Stimulated activated CD8-positive, alpha-beta memory T cell treated with anti-CD3 and anti-CD28 coated beads, Interleukin-4, amount 100 ng/mL, for 1 hour (primary cell): ENCODE data around the gene TSPAN11.

Experiments used
- DNase-seq, 2 donors: peaks; one replicate each; pipeline ENCODE4 v3.0.0-alpha.2; 2020; ENCODE audit warnings: low read depth in 2 of 2, low spot score in 1 of 2

The TSPAN11 gene

DNA sequence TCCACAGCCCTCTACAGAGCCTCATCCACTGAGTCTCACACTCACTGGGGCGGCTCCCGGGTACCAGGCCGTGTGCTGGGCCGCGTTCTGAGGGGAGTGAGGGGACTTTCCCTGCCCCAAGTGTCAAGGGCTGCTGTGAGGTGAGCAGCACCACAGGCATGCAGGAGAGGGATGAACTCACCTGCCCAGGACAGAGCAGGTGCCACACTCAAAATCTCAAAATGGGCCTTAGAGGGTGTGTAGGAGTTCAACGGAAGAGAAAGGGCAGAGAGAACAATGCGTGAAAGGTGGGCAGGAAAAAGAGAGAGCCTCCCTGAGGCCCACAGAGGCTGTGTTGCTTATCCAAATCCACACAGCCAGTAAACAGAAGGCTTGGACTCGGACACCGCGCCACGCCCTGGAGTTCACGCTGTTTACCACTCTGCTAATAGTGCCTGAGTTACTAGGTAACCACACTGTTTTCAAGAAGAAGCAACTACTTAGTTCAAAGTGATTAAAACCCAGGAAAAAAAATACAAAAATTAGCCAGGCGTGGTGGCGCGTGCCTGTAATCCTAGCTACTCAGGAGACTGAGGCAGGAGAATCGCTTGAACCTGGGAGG lies 32.7 kb downstream of the TSPAN11 start:
- DNase-seq = no peak

DNA sequence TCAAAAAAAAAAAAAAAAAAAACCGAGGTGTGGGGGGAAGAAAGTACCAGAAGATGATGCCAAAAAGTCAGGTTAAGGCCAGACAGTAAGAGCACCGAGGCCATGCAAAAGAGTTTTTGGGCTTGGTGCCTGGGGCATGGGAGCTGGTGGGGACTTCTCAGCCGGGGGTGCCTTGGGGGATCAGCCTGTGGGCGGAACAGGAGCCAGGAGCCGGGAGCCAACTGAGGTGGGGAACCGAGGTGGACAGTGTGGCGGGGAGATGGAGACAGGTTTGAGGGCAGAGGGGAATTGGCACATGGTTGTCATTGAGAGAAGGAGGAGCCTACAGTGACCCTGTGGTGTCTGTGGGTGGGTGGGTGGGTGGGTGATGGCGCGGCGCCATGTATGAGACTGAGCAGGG lies 33.2 kb downstream of the TSPAN11 start:
- DNase-seq = no peak

DNA sequence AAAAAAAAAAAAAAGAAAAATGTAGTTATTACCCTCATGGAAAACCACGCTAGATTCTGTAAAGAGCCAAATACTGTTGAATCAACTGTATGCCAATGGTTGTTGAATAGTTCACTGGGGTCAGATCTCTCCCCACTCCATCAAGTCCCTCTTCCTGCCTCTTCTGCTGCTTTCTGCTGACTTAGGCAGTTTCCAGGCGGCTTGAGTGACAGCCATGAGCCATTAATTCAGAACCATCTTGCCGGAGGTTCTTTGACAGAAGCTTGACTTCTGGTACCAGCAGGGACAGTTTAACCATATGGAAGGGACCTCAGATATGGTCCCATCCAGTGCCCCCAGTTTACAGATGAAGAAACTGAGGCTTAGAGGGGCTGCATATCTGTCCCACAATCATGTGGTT lies 34.5 kb downstream of the TSPAN11 start:
- no peak for DNase-seq

DNA sequence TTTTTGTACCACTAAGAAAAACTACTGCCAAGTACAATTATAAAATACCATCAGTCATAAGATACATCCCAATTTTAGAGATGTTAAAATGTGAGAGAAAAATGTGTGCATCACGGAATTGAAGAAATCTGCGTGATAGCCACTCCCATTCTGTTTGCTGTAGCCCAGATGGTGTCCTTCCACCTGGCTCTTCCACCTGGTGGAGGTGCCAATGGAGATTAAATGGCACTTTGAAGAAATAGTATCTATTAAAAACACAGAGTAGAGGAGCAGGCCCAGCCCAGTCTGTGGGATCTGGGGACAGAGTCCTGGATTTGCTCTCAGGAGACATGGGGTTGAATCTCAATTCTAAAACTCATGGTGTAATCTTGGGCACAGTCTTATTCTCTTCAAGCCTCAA lies 35.5 kb downstream of the TSPAN11 start:
- DNase-seq = no peak

DNA sequence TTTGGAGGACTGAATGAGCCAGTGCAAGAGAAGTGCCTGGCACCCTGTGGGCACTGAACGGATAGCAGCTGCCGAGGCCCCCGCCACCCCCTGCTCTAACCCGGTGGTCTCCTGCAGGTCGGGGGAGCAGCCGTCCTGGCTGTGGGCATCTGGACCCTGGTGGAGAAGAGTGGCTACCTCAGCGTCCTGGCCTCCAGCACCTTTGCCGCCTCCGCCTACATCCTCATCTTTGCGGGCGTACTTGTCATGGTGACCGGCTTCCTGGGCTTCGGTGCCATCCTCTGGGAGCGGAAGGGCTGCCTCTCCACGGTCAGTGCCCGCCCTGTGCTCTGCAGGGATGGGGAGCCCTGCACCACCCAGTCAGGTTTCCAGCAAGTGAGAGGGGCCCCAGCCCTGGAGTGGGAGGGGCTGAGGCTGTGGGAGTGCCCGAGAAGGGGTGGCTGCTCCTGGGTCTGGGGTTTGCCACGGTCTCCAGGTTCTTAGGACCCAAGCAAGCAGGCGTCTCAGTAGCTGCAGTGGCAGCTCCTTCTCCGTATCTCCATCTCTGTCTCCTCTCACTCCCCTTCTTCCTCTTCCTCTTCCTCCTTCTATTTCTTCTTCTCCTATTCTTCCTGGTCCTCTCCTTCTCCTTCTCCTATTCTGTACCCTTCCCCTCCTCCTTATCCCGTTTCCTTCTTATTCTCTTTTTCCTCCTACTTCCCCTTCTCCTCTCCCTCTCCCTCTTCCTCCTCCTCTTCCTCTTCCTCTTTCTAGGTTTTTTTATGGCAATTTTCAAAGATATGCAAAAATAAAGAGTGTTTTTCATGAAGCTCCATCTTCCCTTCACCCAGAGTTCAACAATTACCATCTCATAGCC lies 37.4 kb downstream of the TSPAN11 start:
- DNase-seq = no peak

DNA sequence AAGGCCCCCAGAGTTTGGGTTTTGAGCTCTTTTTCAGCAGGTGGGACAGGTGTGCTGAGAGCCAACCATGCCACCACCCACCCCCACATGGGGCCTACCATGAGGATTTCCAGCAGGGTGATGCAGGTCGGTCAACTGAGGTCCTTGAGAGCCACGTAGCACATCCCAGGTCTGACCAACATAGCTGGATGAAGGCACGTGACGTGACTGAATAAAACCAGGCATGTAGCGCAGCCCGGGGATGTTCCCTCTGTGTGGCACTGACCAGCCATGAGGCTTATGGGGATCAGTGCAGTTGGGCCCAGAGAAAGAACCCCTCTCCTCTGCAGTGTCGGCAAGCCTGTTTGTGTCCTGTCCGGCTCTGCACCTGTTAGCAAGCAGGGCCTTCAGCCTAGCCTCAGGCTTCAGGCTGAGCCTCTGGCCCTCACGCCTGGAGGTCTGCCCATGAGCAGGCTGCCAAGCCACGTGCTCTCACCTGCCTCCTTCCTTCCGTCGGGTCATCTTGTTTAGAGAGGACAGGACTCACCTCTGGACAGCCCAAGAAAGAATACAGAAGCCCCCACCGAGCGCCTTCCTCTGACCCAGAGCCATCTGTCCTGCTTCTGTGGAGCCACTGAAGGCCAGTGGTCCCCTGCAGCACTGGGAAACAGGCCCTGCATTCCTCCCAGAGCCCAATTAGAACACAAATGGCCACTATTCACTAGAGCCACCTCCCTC lies 38.5 kb downstream of the TSPAN11 start:
- no peak for DNase-seq

DNA sequence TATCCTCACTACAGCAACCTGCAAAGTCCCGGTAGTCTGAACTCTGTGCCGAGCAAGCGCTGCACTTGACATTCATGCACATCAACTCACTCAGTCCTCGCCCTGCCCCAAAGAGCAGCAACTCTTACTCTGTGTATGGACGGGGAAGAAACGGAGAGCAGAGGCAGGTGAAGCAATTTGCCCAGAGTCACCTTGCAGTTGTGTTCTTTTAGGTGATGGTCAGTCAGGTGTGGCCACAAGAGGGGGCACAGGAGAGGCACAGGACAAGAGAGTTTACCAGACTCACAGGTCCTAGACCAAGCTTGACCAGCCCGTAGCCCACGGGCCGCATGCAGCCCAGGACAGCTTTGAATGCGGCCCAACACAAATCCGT lies 39.1 kb downstream of the TSPAN11 start:
- no peak for DNase-seq

DNA sequence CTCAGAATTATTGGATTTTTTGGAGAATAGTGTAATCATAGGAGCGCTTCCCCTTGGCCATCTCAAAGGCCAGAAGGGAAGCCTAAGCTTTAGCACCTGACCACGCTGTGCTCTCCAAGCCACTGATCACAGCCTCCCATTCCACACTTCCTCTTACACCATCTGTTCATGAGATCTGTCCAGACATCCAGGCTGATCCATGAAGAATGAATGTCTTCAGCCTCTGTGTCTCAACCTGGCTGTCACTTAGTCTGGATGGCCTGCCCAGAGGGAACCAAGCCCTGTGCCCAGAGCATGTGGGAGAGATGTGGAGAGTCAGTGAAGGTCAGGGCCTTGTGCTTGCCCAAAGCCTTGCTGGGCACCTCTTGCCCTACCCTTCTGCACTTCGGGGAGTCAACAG lies 40.5 kb downstream of the TSPAN11 start:
- DNase-seq = no peak

DNA sequence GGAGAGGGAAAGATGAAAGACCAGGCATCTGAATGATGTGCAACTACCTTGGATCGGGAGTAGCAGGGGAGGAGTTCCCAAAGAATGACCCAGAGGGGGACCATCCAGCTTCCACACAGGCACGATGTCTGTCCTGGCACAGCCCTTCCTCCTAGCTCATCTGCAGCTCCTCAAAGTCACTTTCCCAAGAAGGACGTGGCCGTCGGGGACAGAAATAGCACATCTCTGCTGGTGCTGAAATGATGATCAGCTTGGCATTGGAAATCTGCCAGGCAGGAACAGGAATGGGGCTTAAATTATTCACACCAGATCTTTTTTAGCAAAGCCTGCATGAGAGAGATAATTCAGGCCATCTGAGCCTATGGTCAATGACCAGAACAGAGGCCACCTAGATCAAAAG lies 41.7 kb downstream of the TSPAN11 start:
- no peak for DNase-seq

DNA sequence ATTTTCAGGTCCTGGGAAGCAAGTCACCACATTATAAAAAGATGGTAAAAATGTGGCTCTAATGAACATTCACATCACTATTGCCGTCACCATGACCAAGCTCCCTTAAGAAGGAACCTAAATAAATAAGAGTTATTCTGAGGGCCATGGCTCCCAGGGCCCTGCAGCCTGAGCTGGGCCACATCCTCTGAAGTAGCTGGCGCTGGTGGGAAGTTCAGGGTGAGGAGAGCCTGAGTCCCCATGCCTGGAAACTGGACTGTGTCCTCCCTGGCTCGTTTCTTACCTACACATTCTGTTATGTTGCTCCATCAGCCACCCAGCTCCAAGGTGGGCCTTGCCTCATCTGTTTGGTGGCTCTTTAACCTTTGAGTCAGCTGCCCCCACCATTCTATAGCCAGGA lies 42.5 kb downstream of the TSPAN11 start:
- DNase-seq = no peak

DNA sequence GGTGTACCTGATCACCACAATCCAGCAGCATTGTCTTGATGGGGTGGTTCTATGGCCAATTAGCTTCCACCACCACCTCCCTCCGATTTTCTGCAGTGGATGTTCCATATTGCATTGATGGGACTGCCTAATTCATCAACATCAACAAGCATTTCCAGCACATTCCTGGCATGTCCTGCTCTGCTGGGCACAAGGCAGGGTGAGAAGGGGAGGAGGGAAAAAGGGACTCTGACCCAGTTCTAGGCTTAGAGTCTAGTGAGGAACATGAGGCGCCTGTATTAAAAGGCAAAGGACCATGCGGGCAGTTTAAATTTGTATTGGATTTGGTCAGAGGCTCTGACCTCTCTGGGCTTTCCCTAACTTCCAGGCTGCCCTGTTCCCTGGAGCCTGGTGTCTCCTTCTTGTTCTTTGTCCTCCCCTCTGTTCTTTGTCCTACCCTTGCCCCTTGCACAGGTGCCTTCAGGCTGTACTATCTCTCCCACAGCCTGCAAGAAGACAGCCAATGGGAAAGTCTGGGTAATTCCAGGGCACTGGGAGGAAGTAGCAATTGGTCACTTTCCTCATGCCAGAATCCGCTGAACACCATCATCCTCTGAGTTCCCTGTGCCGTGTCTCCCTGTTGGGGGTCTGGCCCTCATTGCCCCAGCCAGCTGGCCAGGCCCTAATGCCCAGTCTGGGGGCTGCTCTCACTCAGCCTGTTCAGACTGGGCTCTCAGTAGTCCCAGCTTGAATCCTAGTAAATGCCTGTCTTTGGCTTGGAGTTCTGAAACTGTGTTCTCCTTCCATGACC lies 43.3 kb downstream of the TSPAN11 start:
- DNase-seq = no peak

DNA sequence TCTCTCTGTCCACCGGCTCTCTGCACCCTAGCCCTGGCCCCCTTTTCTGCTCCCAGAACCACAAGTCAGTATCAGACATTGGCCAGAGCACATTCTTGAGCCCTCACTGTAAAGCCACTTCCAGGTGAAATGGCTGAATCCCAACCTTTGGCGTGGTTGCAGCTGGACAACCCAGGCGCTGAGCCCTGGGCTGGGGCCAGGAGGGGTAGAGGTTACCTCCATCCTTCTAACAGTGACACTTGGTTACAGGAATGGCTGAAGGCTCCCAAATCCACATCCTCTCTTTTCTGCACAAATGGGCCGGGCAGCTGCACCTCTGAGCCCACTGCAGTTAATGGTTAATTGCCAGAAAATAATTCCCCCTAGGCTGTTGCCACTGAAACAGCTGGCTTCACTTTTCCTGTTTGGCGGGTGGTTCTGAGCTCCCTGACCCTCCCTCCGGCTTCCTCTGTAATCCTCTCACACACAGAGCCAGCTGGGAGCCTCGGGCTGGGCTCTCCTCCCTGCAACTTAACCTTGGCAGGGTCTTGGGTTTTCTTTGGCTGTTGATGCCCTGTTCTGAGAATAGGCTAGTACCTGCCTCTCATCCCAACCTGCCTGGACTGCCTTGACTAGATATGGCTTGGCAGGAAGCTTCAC lies 44.1 kb downstream of the TSPAN11 start:
- no peak for DNase-seq

DNA sequence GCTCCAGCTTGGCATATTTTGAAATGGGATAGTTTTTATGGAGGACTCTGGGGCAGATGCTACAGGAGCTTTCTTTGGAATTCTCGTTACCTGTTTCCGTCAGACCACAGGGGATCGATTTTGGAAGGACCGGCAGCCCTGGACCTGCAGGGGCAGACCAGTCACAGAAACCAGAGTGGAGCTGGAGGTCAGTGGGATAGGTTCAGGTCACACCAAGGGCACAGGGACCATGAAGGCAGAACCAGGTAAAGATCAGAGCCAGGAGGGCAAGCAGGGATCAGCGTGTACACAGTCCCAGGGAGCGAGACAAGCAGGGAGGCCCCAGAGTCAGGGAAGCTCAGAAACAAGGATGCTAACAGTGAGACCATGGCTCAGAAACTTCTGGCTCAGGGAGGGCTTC lies 45.5 kb downstream of the TSPAN11 start:
- no peak for DNase-seq

DNA sequence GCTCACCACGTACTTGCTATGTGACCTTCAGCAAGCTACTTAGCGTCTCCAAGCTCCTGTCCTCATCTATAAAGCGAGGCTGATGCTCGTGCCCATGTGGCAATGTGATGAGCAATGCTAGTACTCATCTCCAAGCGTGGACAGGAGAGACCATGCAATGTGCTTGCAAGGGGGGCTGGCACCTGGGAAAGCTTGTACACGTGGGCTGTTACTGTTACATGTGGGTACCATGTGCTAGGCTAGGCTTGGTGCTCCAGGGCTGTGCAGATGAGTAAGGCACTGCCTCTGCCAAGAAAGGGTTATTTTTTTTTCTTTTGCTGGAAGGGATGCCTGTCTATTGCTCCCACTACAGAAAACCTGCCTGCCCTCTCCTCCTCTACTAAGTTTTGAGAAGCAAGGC lies 46.6 kb downstream of the TSPAN11 start:
- DNase-seq = no peak

DNA sequence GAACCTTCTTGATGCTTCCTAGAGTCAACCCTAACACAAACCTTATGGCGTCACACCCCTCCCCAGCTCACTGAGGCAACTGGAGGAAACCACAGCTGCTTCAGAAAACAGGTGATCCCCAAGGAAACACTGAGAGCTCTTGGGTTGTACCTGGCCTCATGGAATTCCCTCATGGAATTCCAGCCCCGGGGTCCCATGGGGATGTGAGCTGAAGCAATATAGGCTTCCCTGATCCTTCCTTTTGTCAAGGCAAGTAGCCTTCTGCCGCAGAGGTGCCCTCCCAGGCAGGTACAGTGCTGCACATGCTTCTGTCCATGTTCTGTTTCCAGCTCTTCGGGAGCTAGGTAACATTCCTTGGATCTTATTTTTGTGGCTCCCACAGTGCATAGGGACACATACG lies 47.3 kb downstream of the TSPAN11 start:
- DNase-seq = no peak

DNA sequence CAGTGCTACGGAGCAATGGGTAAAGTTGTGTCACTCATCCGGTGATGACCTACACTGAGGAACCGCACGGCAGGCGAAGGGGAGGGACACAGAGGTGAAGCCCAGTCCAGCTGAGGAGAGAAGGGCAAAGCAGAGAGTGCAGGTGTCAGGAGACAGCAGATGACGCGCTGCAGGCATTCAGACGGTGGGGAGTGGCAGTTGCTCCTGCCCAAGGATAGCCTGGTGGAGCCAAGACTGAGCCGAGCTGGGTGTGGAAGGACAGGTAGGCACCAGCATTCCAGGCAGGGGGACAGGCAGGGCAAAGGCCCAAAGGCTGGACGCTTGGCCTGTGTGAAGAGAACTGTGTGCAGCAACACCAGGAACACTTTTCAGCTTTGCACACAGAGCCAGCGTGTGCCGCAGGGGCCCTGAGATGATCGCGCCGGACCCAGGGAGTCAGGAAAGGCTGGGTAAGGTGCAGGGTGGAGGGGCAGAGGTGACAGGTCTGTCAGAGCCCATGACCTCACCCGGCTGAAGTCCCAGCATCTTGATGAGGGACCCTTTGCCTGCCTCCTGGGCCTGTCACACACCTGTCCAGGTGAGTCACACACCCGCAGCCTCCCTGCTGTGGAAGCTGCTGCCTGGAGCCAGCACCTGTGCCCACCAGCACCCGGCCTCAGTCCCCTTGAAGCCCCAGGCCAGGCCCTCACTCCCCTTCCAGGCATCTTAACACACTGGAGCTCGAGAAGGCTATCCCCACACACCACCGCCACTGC lies 48.4 kb downstream of the TSPAN11 start:
- DNase-seq = no peak

DNA sequence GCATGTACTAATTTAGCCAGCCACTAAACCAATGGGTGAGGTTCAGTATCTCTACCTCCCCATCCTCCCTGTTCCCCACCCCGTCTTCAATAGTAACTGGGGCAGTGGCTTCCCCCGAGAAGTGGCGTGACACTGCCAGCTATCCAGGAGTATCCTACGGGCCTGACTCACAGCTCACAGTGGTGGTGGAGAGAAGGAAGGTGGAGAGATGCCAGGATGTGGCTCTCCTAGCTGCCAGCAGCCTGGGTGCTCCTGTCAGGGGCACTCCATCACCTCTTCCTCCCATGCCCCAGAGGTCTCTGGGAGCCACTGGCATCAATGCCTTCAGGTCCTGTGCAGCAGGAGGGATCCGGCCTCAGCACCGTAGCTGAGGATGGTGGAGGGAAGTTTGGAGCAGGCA lies 49.0 kb downstream of the TSPAN11 start:
- DNase-seq = no peak

DNA sequence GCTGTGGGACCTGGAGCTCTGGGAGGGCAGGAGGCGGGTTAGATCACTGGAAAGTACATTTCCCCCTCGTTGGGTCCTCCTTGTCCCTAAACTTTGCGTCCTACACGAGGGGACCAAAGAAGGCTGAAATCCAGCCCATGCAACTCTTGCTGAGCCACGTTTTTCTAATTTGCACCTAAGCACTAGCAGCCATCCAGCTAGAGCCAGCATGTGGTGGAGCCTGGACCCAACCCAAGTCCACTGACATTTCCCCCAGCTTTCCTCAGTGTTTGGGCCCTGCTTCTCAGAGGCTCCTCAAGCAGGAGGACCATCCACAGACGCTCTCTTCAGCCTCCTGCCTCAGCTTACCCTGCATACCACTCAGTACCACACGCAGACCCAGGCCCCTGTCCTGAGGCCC lies 49.7 kb downstream of the TSPAN11 start:
- no peak for DNase-seq

DNA sequence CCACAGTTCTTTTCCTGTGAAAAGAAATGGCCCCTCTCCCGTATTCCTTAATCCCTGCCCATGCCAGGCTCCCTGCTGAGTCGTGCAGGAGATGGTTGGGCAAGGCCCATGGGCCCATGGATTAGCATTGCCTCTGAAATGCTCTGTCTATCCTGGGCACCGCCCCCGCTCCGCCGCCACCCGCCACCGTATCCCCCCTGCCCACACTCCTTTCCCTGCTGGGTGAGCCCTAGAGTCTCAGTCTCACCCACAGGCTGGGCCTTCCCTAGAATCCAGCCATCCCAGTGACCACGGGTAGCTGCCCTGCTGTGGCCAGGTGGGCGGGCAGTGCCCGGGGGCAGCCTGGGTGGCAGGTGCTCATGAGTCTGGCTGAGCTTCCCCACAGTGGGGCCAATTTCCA lies 50.6 kb downstream of the TSPAN11 start:
- no peak for DNase-seq
